Activated effector memory CD4-positive, alpha-beta T cell treated with Interleukin-2 at 50 U/mL for 16 hours (primary cell): ENCODE results near the gene FRMD4A.
"Not testable (repeated sequence)": the region's sequence is repeated elsewhere in the genome, so short reads cannot be mapped to it uniquely, and the experiment has no call there.

Experiments used
- DNase-seq: peaks from one replicate; pipeline ENCODE4 v3.0.0-alpha.2; 2020

FRMD4A gene

DNA sequence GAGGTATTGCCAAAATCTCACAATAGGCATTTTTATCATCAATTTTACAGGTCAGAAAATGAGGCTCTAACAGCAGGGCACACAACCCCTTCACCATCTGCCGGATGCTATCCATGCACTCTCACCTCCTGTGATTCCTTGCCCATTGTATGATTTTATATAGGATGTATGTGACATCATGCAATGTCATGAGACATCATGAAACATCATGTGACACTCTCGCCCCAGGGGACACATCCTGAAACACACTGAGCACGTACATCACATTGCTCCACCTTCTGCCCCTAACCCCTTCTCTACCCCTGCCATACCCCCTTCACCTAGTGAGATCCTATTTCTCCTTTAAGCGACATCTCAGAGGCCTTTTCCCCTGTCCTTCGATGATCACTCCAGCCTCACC is 189.4 kb downstream of the FRMD4A start:
- DNase-seq, result no peak

GRCh38 chr10:14137391-14137790 is 193.3 kb downstream of the FRMD4A start:
- no peak for DNase-seq

DNA sequence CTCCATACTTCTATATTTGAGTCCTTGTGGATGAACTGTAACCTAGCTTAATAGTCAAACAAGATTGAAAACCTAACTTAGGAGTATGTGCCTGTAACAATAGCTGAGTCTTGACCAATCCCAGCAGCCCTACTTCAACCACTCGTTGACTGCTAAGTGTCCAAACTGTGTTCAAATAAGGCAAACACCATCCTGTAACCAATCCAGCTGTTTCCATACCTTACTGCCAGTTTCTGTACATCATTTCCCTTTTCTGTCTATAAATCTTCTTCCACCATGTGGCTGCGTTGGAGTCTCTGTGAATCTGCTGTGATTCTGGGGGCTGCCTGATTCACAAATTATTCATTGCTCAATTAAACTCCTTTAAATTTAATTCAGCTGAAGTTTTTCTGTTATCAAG is 195.5 kb downstream of the FRMD4A start:
- not testable (repeated sequence) for DNase-seq

- no peak for DNase-seq
Observed at GRCh38 chr10:14134275-14134674, 196.4 kb downstream of the FRMD4A start.

DNA sequence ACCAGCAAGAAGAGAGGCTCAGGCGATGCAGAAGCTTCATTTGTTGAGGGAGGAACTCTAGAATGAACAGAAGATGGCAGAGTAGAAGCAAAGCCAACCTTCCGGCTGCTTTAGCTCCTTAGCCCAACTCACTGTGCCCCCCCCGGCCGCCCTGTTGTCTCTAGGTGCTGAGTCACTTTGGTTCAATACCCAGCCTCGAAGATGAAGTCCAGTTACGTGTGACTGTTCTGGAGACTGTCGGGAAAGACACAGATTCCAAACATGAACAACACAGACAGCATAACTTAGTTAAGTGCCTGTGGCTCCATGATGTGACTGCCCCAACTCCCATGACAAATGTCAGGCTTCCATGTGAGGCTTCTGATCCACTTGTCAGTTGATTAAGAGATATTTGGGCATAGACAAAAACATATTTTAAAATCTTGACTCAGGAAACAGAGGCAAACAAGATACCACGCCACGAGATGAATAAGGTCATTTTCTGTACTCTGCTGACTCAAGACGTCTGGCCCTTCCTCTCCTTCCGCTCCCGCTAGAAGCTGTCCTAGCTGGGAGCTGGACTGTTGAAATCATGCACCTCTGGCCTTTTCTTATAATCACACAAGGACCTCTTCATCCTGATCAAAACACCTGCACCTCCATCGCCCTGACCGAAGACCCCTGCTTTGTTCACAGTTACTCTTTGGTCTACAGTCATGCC is 199.3 kb downstream of the FRMD4A start:
- no peak for DNase-seq

DNA sequence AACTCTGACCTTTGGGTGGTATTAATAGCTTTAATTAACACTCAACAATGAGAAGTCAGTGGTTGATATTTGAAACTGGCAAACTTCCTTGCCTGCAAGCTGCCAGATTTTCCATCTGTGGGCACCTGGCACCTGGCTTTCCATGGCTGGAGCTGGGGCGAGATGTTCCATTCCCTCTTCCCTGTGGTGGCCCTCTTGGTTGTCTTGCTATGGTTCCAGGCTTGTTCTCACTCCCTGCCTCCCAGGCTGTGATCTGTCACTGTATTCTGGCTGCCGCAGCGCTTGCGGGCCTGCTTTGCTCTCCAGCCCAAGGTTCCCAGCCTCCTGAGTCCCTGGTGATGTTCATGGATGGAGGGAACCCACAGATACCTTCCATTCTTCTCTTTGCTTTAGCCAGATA is 201.0 kb downstream of the FRMD4A start:
- DNase-seq, result no peak

GRCh38 chr10:14128519-14128918 is 202.2 kb downstream of the FRMD4A start:
- no peak for DNase-seq

DNA sequence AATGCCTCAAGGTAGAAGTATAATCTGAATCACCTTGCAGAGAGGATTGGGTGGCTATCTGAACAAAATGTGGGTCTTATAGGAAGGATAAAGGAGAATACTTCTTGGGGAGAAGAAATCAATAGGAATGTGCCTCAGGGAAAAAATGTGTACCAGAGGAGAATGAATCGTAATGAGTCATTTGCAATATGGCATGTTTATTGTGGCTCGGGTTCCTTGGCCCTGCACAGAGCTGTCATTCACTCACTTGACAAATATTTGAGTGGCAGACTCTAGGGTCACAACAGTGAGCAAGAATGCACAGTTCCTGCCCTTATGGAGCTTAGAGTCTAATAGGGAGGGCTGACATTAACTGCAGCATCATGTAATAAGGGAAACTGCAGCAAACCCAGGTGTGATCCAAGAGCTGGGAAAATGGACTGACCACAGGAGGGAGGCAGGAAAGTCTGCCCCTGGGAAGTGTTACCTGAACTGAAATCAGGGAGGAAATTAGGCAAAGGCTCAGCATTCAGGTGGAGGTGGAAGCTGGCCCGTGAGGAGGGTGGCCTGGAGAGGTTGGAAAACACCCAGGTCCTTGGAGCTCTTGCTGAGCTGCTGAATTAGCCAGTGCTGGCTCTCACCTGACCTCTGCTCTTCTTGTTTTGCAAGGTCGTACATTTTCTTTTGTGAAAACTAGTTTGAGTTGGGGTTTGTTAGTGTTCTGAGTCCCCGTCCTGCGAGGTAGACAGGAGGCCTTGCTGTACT is 203.9 kb downstream of the FRMD4A start:
- DNase-seq, result no peak

- no peak for DNase-seq
Observed at GRCh38 chr10:14125564-14125963, 205.2 kb downstream of the FRMD4A start.

GRCh38 chr10:14124941-14125340 is 205.8 kb downstream of the FRMD4A start:
- no peak for DNase-seq

GRCh38 chr10:14123139-14123538 is 207.6 kb downstream of the FRMD4A start:
- no peak for DNase-seq

- DNase-seq, result no peak
Observed at GRCh38 chr10:14120812-14121211, 209.9 kb downstream of the FRMD4A start.

GRCh38 chr10:14118953-14119352 is 211.8 kb downstream of the FRMD4A start:
- DNase-seq, result no peak

DNA sequence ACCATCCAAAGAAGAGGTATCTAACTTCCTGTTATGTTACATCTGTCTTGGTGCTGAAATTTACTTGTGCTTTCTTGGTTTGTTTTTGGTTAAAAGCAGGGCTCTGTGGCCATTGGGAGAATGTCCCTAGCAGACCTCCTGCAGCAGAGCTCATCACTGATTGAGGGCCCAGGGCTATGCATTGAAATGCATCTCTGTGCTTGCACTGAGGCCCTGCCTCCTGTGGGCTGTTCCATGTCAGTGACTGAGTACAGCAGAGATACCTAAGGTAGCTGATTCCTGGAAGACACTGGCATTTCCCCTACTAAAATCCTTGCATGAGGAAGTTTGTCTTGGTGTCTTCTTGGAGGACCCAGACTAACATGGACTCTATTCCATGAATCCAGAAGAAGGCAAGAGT is 213.9 kb downstream of the FRMD4A start:
- no peak for DNase-seq

DNA sequence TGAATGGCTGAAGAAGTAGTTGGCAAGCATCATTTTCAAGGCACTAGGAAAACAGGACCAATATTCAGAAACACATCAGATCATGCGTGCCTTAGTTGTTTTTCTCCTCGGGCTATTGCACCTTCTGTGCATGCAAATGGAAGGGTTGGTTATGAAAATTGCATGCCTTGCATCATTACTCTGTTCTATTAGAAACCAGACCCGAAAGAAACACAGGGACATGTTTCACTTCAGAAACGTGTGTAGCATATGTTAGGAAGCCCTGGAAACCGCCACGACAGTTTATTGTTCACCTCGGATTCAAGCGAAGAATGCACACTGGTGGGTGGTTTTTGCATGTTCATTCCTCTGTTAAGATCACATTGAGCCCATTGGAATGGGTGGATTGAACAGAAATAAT is 214.7 kb downstream of the FRMD4A start:
- DNase-seq, result no peak

GRCh38 chr10:14114791-14115190 is 215.9 kb downstream of the FRMD4A start:
- DNase-seq, result no peak

- no peak for DNase-seq
Observed at GRCh38 chr10:14112056-14112455, 218.7 kb downstream of the FRMD4A start.

GRCh38 chr10:14111208-14111607 is 219.5 kb downstream of the FRMD4A start:
- DNase-seq, result no peak

DNA sequence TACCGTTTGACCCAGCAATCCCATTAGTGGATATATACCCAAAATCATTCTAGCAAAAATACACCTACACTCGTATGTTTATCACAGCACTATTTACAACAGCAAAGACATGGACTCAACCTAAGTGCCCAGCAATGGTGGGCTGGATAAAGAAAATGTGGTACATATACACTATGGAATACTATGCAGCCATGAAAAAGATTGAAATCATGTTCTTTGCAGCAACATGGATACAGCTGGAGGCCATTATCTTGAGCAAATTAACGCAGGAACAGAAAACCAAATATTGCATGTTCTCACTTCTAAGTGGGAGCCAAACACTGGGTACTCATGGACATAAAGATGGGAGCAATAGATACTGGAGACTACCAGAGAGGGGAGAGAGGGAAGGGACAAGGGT is 223.9 kb downstream of the FRMD4A start:
- no peak for DNase-seq

DNA sequence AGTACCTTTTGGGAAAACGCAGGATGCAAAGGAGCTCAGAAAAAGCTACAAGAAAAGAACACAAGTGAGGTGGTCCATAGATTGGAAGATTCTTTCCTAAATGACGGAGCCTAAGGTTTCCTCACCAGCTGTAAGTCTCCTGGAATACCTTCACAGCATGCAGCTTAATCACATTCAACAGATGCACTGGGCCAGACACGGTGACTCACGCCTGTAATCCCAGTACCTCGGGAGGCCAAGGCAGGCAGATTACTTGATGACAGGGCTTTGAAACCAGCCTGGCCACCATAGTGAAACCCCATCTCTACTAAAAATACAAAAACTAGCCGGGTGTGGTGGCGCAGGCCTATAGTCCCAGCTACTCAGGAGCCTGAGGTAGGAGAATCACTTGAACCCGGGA is 228.7 kb downstream of the FRMD4A start:
- no peak for DNase-seq

DNA sequence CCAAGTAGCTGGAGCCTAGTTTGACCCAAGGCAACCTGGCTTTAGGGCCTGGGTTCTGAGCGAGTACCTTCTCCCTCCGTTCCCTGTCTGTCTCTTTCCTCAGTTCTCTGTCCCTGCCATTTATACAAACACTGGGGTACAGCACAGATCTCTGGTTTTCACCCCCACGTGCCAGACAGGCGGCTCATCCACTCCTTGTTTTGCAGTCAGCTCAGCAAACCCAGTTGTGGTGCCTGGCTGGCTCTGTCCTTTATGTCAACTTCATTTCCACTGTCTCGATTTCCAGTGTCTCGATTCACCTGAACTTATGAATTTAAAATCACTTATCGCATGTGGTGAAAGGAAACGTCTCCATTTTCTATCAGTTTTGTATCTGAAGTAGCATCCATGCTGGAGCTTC is 230.8 kb downstream of the FRMD4A start:
- DNase-seq, result no peak

DNA sequence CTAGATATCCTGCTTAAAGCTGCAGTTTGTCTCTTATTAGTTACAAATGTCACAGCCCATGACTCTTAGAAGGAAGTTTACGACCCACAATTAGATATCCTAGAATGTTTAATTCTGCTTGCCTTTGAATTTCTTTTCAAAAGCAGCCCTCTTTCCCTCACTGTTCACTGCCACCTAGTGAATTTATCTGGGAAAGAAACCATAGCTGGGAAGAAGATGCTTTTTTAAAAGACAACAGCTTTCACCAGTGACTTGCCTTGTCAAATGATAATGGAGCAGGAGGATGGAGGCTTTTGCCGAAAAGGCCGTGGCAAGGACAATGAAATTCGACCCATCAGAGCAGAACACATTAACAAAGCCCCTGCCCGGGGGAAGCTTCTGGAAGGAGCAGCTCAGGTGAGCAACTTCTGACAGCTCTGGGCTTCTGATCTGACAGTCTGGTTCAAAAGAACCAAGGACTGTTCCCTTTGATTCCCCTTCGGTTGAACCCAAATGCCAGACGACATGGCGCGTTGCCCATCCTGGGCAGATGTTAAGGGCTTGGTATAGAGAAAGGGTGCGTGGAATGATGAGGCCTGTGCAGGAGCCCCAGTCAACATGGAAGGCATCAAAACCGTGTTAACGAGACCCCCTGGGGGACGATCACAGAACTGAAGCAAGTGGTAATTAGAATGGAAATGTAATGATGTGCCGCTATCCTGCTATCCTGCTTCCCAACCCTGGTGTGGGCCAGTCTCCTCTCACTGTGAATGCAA is 236.8 kb downstream of the FRMD4A start:
- DNase-seq, result no peak

GRCh38 chr10:14092799-14093198 is 237.9 kb downstream of the FRMD4A start:
- no peak for DNase-seq
